ENCODE data around the gene CHD9NB. TPM values are rescaled to one million over a fixed set of nuclear protein-coding genes. Genes with fewer than 3 reads are reported as not detected.

The CHD9NB gene
- polyA plus RNA-seq, 2 of the 4 experiments (the other 2 are of a cell fraction) = 2.0 to 2.8 TPM

DNA sequence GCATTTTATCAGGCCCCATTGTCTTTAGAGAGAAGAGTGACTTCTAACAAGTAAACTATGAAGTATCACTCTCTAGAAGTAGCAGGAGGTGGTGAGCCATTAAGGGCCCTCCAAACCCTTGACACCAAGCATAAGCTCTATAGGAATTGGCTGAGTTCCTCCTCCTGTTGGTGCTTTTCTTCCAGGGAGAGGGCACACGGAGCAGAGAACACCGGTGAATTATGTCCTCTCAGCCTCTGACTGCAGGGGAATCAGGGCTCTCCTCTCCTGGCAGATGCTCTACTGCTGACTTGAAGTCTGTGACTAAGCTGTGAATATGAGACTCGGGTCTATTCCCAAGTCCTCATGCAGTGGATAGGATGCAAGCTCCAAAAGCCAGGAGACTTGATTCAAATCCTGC is 34.4 kb upstream of the CHD9NB start:
- H3K27ac ChIP-seq = 0 out of 6 replicates have a peak overlapping the region, but pooled peaks of 1 of the 2 experiments have one; percentile 31
- POLR2A ChIA-PET = no interaction called here
- peaks cover 58% of the 10 kb centered on the region for H3K4me1 ChIP-seq
- DNase-seq (ENCODE audit: low read depth in 1 of 2, low spot score in 1 of 2) = no peak
- H3K4me3 ChIP-seq = no peak overlapping the region
- no peak for ATAC-seq
- CTCF ChIA-PET = interaction anchor here (1.3 to 7.7 kb wide), 2 partner anchors 32 to 122 kb away, joined by 3 to 32 read pairs; partner anchors contain the start of gene CHD9
- no peak for FAIRE-seq
- H3K9me3 ChIP-seq = no peaks in the 10 kb centered on the region
- no peak overlapping the region for H3K4me2 ChIP-seq
- TF ChIP-seq, protein P1, sequence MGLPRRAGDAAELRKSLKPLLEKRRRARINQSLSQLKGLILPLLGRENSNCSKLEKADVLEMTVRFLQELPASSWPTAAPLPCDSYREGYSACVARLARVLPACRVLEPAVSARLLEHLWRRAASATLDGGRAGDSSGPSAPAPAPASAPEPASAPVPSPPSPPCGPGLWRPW (IDR thresholded peaks at IDR 0.05) = no peak
- TF ChIP-seq, protein P2, sequence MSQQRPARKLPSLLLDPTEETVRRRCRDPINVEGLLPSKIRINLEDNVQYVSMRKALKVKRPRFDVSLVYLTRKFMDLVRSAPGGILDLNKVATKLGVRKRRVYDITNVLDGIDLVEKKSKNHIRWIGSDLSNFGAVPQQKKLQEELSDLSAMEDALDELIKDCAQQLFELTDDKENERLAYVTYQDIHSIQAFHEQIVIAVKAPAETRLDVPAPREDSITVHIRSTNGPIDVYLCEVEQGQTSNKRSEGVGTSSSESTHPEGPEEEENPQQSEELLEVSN (IDR thresholded peaks at IDR 0.05; ENCODE audit: borderline replicate concordance, low read depth) = no peak
- TF ChIP-seq ZSCAN20 (CRISPR knock-in tag; IDR thresholded peaks at IDR 0.05) = no peak
- TF ChIP-seq, protein P3, sequence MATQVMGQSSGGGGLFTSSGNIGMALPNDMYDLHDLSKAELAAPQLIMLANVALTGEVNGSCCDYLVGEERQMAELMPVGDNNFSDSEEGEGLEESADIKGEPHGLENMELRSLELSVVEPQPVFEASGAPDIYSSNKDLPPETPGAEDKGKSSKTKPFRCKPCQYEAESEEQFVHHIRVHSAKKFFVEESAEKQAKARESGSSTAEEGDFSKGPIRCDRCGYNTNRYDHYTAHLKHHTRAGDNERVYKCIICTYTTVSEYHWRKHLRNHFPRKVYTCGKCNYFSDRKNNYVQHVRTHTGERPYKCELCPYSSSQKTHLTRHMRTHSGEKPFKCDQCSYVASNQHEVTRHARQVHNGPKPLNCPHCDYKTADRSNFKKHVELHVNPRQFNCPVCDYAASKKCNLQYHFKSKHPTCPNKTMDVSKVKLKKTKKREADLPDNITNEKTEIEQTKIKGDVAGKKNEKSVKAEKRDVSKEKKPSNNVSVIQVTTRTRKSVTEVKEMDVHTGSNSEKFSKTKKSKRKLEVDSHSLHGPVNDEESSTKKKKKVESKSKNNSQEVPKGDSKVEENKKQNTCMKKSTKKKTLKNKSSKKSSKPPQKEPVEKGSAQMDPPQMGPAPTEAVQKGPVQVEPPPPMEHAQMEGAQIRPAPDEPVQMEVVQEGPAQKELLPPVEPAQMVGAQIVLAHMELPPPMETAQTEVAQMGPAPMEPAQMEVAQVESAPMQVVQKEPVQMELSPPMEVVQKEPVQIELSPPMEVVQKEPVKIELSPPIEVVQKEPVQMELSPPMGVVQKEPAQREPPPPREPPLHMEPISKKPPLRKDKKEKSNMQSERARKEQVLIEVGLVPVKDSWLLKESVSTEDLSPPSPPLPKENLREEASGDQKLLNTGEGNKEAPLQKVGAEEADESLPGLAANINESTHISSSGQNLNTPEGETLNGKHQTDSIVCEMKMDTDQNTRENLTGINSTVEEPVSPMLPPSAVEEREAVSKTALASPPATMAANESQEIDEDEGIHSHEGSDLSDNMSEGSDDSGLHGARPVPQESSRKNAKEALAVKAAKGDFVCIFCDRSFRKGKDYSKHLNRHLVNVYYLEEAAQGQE (IDR thresholded peaks at IDR 0.05) = no peak
- TF ChIP-seq, protein P4, sequence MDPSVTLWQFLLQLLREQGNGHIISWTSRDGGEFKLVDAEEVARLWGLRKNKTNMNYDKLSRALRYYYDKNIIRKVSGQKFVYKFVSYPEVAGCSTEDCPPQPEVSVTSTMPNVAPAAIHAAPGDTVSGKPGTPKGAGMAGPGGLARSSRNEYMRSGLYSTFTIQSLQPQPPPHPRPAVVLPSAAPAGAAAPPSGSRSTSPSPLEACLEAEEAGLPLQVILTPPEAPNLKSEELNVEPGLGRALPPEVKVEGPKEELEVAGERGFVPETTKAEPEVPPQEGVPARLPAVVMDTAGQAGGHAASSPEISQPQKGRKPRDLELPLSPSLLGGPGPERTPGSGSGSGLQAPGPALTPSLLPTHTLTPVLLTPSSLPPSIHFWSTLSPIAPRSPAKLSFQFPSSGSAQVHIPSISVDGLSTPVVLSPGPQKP (IDR thresholded peaks at IDR 0.05; ENCODE audit: low read depth, low read length) = no peak
- 76% methylated on average over 3 of the region's 3 CpGs for WGBS (ENCODE audit: missing lambda C conversion rate)

DNA sequence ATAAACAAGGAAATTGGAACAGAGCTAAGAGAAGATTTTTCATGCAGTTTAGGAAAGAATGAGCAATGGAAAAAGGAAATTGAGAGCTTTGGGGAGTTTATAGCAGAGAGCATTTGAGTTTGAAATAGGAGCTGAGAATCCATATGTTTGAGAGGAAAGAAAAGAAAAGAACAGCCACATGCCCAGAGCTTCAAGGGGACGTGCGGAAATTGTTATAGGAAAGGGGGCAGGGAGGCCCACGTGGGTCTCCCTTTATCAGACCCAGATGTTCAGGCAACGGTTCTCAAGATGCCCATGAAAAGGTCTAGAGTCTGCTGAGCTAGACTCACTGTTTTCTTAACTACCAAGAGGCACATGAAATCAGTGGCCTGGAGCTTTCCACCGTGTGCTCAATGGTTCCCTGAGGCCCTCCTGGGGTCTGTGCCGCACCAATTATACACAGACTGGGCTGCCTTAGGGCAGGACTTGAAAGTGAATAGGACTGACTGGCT is 33.3 kb upstream of the CHD9NB start:
- Histone ChIP-seq H3K4me3 (no peak overlapping the region), H3K27ac (peak overlapping the region; percentile 42 to 87; a peak in 2 of 6 replicates), H3K9me3 (no peaks in the 10 kb centered on the region), H3K4me2 (no peak overlapping the region), H3K4me1 (peaks cover 58% of the 10 kb centered on the region)
- ATAC-seq = no peak
- FAIRE-seq = no peak
- TF ChIP-seq NPAS2 (CRISPR knock-in tag; IDR thresholded peaks at IDR 0.05; ENCODE audit: borderline replicate concordance) (no peak), HOXB5 (CRISPR knock-in tag; IDR thresholded peaks at IDR 0.05) (no peak), HOXB13 (CRISPR knock-in tag; IDR thresholded peaks at IDR 0.05; ENCODE audit: low read depth) (no peak), SMC3 (IDR thresholded peaks at IDR 0.05) (no peak), GATA3 (IDR thresholded peaks at IDR 0.05; ENCODE audit: borderline replicate concordance) (no peak)
- TF ChIP-seq, protein P3 (IDR thresholded peaks at IDR 0.05) = no peak
- TF ChIP-seq, protein P5, sequence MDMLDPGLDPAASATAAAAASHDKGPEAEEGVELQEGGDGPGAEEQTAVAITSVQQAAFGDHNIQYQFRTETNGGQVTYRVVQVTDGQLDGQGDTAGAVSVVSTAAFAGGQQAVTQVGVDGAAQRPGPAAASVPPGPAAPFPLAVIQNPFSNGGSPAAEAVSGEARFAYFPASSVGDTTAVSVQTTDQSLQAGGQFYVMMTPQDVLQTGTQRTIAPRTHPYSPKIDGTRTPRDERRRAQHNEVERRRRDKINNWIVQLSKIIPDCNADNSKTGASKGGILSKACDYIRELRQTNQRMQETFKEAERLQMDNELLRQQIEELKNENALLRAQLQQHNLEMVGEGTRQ (IDR thresholded peaks at IDR 0.05) = no peak
- TF ChIP-seq, protein P6, sequence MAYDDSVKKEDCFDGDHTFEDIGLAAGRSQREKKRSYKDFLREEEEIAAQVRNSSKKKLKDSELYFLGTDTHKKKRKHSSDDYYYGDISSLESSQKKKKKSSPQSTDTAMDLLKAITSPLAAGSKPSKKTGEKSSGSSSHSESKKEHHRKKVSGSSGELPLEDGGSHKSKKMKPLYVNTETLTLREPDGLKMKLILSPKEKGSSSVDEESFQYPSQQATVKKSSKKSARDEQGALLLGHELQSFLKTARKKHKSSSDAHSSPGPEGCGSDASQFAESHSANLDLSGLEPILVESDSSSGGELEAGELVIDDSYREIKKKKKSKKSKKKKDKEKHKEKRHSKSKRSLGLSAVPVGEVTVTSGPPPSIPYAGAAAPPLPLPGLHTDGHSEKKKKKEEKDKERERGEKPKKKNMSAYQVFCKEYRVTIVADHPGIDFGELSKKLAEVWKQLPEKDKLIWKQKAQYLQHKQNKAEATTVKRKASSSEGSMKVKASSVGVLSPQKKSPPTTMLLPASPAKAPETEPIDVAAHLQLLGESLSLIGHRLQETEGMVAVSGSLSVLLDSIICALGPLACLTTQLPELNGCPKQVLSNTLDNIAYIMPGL (CRISPR knock-in tag; IDR thresholded peaks at IDR 0.05; ENCODE audit: borderline replicate concordance) = no peak
- TF ChIP-seq, protein P7, sequence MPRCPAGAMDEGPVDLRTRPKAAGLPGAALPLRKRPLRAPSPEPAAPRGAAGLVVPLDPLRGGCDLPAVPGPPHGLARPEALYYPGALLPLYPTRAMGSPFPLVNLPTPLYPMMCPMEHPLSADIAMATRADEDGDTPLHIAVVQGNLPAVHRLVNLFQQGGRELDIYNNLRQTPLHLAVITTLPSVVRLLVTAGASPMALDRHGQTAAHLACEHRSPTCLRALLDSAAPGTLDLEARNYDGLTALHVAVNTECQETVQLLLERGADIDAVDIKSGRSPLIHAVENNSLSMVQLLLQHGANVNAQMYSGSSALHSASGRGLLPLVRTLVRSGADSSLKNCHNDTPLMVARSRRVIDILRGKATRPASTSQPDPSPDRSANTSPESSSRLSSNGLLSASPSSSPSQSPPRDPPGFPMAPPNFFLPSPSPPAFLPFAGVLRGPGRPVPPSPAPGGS (IDR thresholded peaks at IDR 0.05) = no peak
- ChIA-PET CTCF (interaction anchor here (7.7 kb wide), 1 partner anchor 31 kb away, joined by 32 read pairs; the partner anchor contains the start of gene CHD9), POLR2A (no interaction called here)
- WGBS (ENCODE audit: missing lambda C conversion rate) = 89% methylated on average over 6 of the region's 6 CpGs
- no peak for DNase-seq (ENCODE audit: low read depth in 1 of 2, low spot score in 1 of 2)
